Activated T-cell treated with anti-CD3 and anti-CD28 coated beads for 1 hour (primary cell): Measurements from ENCODE around the gene CCDC107.

Experiments used
- DNase-seq: peaks from one replicate; pipeline ENCODE4 v3.0.0-alpha.2; 2020; ENCODE audit warnings: low read depth

The CCDC107 gene

DNA sequence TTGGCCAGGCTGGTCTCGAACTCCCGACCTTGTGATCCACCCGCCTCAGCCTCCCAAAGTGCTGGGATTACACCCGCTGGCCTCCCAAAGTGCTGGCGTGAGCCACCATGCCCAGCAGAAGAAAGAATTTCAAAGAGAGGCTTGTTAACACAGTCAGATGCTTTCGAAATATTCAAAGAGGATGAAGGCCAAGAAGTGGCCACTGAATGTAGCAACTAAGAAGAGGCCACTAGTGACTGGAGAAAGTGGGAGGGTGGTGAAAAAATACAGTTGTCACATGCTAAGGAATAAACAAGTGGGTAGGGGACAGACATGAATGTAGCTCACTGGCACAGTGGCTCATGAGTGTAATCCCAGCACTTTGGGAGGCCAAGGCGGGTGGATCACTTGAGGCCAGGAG, 44.6 kb downstream of the CCDC107 start:
- no peak for DNase-seq

GRCh38 chr9:35703906-35704672, 46.0 kb downstream of the CCDC107 start:
- DNase-seq, result no peak

- no peak for DNase-seq
These were observed 47.3 kb downstream of the CCDC107 start for GRCh38 chr9:35705372-35705771.

DNA sequence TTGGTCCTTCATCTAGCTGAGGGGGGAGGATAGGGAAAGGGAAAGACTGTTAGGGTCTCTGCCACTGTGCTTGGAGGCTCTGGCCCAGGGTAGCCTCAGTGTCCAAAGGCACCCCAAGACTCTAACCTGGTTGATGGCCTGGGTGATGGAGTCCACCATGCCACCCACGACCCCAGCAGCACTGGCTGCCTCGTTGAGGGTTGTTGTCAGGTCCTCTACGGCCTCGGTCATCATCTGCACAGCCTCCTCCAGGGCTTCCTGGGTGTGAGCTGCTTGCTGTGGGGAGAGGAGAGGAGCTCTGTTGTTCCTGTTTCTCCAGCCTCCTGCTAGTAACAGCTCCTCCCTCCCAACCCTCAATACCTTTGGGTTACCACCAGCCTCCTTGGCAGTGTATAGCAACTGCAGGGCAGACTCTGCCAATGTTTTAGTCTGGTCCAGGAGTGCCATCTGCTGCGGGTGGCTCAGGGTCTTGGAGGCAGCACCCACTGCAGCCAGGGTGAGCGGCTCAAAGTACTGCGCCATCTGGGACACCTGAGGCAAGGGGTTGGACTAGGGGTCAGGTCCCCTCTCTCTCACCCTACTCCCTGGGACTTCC, 47.8 kb downstream of the CCDC107 start:
- DNase-seq, result no peak

DNA sequence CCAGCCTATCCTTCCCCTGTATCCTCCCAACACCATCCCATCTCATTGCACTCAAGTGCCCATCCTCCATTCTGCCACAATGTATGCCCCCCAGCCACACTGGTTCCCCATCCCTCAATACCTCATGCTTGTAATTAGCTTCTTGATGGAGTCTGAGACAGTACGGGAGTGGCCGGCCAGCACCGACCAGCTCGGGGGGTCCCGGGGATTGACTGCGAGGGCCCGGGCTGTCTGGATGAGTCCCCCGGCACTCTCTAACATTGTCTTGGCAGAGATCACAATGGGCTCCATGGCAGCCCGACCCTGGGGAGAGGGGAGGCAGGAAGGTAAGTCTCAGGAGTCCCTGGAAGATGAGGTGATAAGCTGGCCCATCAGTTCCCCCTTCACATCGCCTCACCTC, 48.9 kb downstream of the CCDC107 start:
- DNase-seq, result no peak

DNA sequence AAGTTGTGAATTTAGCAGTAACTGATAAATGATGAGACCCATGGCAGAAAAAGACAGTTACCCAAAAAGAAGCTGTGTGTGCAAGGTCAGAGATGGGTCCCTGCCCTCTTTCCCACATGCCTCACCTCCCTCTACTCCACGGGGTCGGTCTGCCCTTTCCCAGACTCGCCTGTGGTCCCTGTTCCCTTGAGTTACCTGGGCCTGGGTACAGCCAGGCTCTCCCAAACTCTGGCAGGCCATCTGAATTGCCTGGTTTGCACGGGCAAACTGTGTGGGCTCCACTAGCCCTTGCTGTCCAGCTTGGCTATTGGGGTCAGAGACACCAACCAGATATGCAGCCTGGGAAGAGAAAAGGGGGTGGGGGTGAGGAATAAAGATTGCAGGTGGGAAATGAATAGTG, 50.1 kb downstream of the CCDC107 start:
- DNase-seq, result no peak

DNA sequence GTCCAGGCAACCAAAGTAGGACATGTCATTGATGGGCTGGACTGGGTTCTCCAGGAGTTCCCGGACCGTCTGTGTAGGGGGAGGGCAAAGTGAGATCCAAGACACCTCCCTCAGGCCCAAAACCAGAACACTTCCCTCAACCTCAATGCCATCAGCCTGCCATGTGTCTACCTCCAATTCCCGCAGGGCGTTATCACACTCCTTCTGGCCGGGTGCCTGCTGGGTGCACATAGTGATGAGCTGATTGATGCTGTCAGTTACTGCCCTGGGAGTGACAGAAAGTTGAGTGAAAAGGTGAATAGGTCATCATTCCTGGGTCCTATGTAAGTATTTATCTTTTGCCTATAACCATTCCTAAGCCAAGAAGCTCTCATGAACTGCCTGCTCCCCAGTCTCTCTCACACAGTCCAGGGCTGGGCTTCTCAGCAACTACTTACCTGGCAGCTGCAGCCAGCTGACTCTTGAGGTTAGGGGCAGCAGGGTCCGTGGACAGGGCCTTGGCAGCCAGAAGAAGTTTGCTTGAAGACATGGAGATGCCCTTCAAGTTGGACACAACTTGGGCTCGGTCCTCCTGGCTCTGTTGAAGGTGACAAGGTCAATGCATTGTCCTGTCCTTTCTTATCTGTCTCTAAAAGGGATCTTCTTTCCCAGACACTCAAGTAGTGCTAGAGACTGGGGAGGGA, 52.9 kb downstream of the CCDC107 start:
- no peak for DNase-seq
